RCC 7860 (cell line): ENCODE results near the gene MPDZ.

Experiments used
- DNase-seq: peaks from one replicate; pipeline ENCODE4 v3.0.0-alpha.2; 2015; ENCODE audit warnings: low spot score
- FAIRE-seq: peaks from 2 replicates; lab custom pipeline; 2012; peaks lifted over from hg19 to GRCh38; lab: Jason Lieb, UNC

Gene MPDZ

GRCh38 chr9:13140843-13141592 lies 138.5 kb downstream of the MPDZ start:
- FAIRE-seq (no peak), DNase-seq (no peak)

- FAIRE-seq (no peak), DNase-seq (peak; percentile 50)
Measured at GRCh38 chr9:13139641-13140171, 139.8 kb downstream of the MPDZ start.

- DNase-seq (no peak), FAIRE-seq (no peak)
Measured at GRCh38 chr9:13137426-13137825, 142.1 kb downstream of the MPDZ start.

GRCh38 chr9:13131991-13132390 lies 147.5 kb downstream of the MPDZ start:
- FAIRE-seq (no peak), DNase-seq (no peak)

GRCh38 chr9:13131416-13131815 lies 148.1 kb downstream of the MPDZ start:
- DNase-seq (no peak), FAIRE-seq (no peak)

GRCh38 chr9:13128266-13128860 lies 151.1 kb downstream of the MPDZ start:
- DNase-seq = no peak
- FAIRE-seq = no peak

GRCh38 chr9:13127131-13127530 lies 152.4 kb downstream of the MPDZ start:
- FAIRE-seq = no peak
- no peak for DNase-seq

- no peak for DNase-seq
- FAIRE-seq = no peak
Measured at GRCh38 chr9:13125261-13125660, 154.2 kb downstream of the MPDZ start.

- DNase-seq = no peak
- no peak for FAIRE-seq
Measured at GRCh38 chr9:13122756-13123369, 156.6 kb downstream of the MPDZ start.

- FAIRE-seq = no peak
- DNase-seq = no peak
Measured at GRCh38 chr9:13118313-13118712, 161.2 kb downstream of the MPDZ start.

- FAIRE-seq (no peak), DNase-seq (no peak)
Measured at GRCh38 chr9:13116292-13116691, 163.2 kb downstream of the MPDZ start.

- FAIRE-seq (no peak), DNase-seq (no peak)
Measured at GRCh38 chr9:13113751-13114150, 165.7 kb downstream of the MPDZ start.

- no peak for FAIRE-seq
- DNase-seq = no peak
Measured at GRCh38 chr9:13113216-13113615, 166.3 kb downstream of the MPDZ start.

- FAIRE-seq = no peak
- no peak for DNase-seq
Measured at GRCh38 chr9:13111778-13112177, 167.7 kb downstream of the MPDZ start.

GRCh38 chr9:13110766-13111417 lies 168.6 kb downstream of the MPDZ start:
- no peak for DNase-seq
- FAIRE-seq = no peak

GRCh38 chr9:13109781-13110180 lies 169.7 kb downstream of the MPDZ start:
- FAIRE-seq (no peak), DNase-seq (no peak)

GRCh38 chr9:13107008-13107407 lies 172.5 kb downstream of the MPDZ start:
- DNase-seq (no peak), FAIRE-seq (no peak)

- no peak for FAIRE-seq
- DNase-seq = no peak
Measured at GRCh38 chr9:13100914-13101572, 178.4 kb downstream of the MPDZ start.

- FAIRE-seq = no peak
- DNase-seq = no peak
Measured at GRCh38 chr9:13095056-13095455, 184.4 kb downstream of the MPDZ start.

GRCh38 chr9:13090628-13091027 lies 188.9 kb downstream of the MPDZ start:
- no peak for DNase-seq
- FAIRE-seq = no peak

GRCh38 chr9:13089666-13090065 lies 189.8 kb downstream of the MPDZ start:
- no peak for FAIRE-seq
- DNase-seq = no peak
